ENCODE measurements around the gene NDUFC1.
A peak's percentile ranks its signal among the peaks of the same experiment; 100 is the strongest.
"Not testable (repeated sequence)": the region's sequence is repeated elsewhere in the genome, so short reads cannot be mapped to it uniquely, and the experiment has no call there.

The NDUFC1 gene

DNA sequence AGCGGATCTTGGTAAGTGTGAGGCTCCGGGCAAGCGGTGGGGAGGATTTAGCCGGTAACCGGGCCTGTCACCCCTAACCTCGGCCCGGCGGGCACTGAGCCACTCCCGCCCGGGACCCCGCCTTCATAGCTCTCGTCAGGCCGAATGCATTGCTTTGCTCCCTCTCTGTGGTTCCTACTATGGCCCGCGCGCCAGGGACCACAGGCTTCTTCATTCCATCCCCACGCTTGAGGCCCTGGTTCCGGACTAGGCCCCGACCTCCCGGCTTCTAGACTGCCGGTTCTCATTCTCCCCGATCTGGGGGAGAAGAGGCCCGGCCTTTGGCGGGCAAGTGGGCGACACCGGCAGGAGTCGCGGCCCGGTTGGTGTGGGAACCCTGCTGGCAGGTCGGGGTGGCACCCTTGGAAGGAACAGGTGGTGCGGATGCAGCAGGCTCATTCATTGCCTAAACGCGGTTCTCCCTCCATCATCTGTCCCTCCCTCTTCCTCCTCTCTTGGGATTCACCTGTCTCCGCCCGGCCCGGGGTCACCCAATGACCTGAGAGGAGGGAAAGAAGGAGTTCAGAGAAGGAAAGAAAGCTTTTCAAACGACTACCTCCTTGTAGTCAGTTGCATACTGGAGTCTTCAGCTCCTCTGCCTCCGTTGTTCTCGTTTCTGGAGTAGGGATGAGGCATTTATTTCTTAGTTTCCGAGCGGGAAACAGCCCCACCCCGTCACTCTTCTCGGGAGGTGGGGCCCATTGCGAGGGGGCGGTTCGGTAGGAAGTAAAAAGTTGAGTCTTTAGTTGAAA lies at the start of gene NDUFC1:
TSS of gene NDUFC1 (minus strand) at position 657 of the 791 bp plus-strand sequence. CDS start 6,679 bp downstream, outside the sequence.
- DNase-seq: peak; percentile 71

DNA sequence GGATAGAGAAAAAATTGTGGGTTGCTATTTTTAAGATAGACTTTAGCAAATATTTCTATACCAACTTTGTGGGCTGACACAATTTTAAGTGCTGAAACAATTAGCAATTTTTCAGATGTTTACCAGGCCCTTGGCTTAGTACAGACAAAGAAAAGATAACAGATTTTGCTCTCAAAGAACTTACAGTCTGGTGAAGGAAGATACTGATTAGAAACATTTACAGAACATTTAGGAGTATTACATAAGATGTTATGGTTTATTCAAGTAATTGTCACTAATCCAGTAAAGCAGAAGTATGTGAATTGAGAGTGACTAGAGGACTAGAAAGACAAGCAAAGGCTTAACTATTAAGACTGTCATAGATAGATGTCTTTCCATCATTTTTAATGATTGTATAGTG lies 35.3 kb upstream of the NDUFC1 start:
- DNase-seq: no peak

DNA sequence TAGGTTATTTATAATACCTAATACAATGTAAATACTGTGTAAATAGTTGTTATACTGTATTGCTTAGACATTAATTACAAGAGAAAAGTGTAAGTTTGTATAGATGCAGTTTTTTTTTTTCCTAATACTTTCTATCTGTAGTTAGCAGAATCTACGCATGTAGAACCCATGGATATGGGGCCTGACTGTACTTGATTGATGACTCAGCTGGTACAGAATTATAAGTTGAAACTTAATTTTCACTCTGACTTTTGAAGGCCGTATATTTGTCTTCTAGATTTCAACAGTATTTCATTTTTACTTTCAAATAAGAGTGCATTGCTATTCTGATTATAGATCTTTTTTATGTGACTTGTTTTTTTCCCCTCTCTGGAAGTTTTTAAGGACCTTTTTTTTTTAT lies 30.8 kb upstream of the NDUFC1 start:
- DNase-seq: no peak

DNA sequence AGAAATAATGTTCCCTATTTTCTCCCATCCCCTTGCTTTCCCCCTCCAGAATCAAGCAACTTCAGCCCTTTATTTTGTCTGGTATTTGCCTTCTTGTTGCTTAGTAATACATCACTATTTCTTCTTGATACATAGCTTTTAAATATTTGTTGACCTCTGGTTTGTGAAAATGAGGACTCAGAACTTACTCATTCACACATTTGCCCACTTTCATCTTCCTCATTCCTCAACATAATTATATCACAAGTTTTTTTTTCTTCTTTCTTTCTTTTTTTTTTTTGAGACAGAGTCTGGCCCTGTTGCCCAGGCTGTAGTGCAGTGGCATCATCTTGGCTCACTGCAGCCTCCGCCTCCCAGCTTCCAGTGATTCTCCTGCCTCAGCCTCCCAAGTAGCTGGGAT lies 28.9 kb upstream of the NDUFC1 start:
- DNase-seq: no peak

DNA sequence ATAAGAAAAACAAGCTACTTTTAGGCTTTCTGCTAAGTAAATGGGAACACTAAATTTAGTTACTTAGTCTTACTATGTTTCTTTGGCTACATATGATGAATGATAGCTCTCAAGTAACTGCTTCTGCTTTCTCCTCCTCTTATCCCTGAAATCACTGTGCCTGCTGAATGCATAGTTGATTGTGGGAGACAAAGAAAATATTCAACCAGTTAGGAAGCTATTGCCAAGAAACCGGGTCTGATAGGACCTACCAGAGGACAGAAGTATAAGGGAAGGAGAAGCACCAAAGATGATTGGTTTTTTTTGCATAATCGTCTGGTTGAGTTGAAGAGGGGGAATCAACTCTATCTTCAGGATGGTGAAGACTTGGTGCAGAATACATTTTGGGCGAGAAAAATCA lies 28.0 kb upstream of the NDUFC1 start:
- no peak for DNase-seq

DNA sequence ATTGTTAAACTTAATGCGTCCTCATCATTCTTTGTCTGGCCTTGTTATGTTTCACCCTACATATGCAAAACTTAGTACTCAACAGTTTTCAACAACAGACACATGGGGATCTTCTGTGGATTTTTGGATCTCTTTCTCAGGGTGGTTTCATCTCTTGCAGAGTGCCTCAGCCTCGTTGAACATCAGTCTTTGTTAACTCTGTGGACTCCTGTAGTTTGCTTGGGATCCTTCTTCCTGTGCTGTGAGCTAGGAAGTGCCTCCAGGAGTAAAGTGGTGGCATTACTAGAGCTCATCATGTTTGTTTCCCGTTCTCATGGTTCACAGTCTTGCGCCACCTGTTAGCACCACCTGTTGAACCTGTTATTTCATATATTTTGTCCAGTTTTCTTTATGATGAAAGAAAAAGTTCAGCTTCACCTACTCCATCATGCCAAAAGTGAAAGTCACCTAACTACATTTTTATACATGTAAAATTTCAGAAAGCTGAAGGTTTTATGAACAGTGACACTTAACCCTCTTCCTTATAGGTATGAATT lies 27.5 kb upstream of the NDUFC1 start:
- DNase-seq: no peak

DNA sequence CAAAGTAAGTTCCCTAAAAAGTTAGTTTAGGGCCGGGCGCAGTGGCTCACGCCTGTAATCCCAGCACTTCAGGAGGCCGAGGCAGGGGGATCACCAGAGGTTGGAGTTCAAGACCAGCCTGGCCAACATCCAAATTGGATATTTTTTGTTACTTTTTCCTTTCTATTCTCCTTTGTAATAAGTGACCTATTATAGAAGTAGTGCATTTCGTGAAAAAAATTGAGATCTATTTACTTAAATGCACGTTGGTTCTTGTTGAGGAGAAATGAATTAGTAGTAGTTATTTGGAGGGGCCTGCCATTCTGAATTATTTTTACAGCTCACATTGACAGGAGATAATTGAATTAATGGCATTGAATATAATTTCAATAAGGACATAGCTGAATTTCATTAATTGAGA lies 22.3 kb upstream of the NDUFC1 start:
- DNase-seq: no peak

DNA sequence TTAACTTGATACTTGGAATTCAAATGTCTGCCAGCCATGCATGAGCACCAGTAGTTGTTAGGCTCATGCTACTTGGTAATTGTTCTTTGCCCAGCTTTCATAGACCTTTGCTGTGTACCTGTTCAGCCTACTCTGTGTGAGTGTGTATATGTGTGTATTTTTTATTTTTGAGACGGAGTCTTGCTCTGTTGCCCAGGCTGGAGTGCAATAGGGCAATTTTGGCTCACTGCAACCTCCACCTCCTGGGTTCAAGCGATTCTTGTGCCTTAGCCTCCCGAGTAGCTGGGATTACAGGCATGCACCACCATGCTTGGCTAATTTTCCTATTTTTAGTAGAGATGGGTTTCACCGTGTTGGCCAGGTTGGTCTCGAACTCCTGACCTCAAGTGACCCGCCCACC lies 20.3 kb upstream of the NDUFC1 start:
- not testable (repeated sequence) for DNase-seq

DNA sequence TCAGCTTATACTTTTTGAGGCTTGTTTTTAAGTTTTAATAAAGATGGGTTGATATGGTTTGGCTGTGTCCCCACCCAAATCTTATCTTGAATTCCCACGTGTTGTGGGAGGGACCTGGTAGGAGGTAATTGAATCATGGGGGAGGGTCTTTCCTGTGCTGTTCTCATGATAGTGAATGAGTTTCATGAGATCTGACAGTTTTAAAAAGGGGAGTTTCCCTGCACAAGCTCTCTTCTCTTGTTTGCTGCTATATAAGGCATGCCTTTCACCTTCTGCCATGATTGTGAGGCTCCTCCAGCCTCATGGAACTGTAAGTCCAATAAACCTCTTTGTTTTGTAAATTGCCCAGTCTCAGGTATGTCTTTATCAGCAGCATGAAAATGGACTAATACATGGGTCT lies 19.8 kb upstream of the NDUFC1 start:
- DNase-seq: not testable (repeated sequence)

DNA sequence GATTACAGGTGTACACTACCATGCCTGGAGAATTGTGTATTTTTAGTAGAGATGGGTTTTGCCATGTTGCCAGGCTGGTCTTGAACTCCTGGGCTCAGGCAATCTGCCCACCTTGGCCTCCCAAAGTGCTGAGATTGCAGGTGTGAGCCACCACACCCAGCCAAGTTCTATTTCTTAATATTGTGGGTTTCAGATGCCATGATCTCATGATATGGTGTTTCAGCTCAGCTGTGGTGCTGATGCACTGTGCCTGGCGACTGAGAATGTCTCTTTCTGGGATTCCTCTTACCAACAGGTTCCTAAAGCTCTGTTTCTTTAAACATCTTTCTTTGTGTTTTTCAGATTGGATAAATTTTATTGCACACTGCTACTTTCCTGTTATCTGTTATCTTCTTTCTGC lies 17.3 kb upstream of the NDUFC1 start:
- no peak for DNase-seq

DNA sequence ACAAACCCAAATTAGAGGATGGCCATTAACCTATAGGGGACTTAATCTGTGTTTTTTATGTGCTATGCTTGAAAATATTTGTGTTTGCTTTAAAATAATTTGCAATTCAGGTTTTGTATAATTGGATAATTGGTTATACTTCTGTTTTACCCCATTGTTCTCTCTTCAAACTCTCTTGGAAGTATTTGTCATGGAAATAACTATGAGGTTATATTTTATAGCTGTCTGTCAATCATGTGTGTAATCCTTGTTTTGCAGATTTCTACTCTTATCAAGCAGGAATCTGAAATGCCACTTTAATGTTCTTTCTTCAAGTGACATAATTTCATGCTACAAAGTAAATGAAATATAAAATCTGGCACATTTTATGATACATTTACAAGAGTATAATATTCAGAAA lies 15.4 kb upstream of the NDUFC1 start:
- no peak for DNase-seq

DNA sequence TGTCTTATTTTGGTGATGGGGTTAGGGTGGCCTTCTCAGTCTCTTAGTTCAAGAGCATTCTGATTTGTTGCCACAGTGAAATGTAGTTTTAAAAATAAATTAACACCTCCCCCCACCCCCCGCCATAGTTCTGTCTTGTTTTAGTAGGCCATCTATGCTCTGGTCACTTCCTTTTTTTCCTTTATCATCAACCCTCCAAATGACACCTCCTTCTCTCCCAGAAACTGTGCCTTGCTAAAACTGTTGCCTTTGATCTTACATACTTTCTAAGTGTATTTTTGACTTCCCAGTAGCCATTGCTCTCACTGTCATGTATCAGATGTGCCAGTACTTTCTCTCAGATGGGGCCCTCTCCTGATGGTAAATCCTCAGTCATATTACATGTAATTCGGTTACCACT lies 14.5 kb upstream of the NDUFC1 start:
- DNase-seq: no peak

DNA sequence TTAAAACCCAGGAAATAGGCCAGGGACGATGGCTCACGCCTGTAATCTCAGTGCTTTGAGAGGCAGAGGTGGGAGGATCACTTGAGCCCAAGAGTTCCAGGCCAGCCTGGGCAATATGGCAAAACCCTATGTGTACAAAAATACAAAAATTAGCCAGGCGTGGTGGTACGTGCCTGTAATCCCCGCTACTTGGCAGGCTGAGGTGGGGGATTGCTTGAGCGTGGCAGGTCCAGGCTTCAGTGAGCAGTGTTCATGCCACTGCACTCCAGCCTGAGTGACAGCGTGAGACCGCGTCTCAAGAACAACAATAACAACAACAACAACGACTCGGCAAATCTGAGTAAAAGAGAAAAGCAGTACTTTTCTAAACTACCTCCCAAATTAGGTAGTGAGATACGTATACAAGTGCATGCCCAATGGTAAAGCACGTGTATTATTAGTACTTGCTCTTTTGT lies 13.0 kb upstream of the NDUFC1 start:
- DNase-seq: no peak

DNA sequence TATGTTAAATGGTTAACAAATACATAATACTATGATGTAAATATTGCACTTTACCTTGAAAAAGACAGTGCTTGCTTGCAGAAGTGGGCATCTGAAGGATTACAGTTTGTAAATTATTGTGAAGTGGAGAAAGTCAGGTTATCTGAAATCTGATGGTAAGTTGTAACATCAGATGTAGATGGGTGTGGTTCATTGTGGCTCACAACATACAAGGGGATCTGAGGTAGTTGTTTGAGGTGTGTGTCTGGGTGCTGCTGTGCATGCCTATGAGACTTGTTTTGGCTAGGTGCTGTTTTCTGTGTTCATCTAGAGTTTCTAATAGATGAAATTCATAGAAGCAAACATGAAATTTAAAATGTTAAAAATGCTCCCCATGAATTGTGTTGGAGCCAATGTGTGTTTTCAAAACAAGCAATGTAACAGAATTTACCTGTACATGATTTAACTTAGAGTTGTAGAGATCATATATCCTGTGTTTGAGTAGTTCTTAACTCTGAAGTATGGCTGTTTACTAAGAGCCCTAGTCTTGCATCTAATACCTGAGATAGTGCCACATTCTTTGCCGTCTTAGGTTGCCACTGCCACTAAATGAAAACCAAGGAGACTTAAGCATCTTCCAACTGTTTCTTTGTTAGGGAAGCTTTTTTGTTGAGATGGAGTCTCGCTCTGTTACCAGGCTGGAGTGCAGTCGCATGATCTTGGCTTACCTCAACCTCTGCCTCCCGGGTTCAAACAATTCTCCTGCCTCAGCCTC lies 11.9 kb upstream of the NDUFC1 start:
- peak; percentile 46 for DNase-seq

DNA sequence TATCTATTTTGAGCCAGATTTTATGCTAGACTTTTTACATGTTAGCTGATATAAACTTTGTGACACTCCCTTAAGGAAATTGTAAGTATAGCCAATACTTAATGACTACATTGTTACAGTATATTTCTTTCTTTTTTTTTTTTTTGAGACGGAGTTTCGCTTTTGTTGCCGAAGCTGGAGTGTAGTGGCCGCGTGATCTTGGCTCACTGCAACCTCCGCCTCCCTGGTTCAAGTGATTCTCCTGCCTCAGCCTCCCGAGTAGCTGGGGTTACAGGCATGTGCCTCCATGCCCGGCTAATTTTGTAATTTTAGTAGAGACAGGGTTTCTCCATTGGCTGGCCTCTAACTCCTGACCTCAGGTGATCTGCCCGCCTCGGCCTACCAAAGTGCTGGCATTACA lies 11.1 kb upstream of the NDUFC1 start:
- DNase-seq: not testable (repeated sequence)

DNA sequence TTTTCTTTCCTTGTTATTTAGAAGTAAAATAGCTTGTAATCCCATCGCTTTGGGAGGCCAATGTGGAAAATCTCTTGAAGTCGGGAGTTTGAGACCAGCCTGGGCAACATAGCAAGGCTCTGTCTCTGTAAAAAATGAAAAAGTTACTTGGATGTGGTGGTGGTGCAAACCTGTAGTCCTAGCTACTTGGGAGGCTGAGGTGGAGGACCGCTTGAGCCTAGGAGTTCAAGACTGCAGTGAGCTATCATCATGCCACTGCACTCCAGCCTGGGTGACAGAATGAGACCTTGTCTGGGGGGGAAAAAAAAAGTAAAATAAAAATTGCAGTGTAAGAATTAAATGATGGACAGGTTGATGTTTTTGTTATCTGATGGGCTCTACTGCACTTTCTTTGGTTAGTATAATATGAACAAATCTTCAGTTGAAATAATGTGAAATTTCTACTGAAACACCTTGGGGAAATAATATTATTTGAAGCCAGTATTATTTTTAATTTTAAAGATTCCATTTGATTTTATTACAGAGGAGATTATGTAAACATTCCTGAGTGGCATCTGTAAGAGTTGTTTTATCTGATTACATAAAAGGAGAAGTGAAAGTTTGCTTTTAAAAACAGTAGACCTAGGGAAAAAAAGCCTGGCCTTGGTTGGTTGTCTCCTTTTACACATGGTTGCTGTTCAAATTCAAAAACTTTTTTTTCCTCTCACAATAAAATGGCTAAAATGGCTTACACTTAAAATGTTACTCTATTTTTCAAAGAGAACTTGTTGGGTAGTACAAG lies 10.5 kb upstream of the NDUFC1 start:
- DNase-seq: no peak

DNA sequence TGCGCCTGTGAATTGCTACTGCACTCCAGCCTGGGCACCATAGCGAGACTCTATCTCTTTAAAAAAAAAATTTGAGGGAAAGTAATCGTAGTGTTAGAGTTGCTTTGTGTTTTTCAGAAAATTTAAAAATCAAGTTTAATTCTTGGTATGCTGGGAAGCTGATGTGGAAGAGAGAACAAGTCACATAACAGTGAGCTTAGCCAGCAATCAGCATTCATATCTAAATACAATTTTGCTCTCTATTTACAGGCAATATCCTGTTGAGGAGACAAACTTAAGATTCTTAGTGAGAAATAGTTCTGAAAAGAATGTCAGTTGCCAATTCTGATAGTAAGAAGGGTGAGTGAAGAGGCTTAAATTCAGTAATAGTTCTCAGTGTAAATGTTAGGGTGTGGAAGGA lies 9.6 kb upstream of the NDUFC1 start:
- DNase-seq: no peak

DNA sequence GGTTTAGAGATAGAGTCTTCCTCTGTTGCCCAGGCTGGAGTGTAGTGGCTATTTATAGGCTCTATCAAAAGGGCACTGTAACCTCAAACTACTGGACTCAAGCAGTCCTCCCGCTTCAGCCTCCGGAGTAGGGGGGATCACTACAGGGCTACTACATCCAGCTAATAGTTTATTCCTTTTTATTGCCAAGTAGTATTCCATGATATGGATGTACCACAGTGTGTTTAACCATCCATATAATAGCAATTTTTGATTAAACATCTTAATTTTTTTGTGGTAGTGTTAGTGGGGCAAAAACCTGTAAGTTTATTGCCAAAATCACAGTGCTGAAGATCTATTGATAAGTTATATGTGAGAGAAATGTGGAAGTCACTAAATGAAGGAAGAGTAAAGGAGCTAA lies 2.6 kb upstream of the NDUFC1 start:
- DNase-seq: no peak

DNA sequence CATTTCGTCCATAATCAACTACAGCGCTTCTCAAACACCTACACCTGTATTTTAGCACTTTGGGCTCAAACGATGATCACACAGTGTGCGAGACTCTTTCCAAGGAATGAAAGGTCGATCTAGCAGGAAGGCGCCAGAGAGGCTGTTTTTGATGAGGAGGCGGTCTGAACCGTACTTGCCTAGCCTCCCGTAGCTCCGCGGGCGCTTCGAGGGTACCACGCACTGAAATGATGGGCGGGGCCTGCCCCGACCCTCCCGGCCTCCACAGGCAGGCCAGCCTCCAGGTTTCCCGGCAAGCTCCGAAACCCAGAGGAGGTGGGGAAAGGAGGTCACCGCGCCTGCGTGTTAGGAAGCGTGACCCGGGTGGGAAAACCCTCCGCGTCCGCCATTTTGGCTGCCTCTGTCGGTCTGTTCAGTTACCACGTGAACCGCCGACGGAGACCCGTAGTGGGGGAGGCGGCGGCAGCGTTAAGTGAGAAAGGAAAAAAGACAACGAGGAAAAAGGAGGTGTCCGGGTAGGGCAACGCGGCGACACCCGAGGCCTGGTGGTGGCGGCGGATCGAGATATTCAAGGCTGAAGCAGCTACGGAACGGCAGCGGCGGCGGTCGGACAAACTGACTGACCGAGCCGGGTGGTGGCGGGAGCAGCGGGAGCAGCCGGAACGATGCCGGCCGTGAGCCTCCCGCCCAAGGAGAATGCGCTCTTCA lies 1.0 kb downstream of the NDUFC1 start, which contains the start of gene NAA15:
TSS of gene NAA15 (plus strand) at position 393 of the 708 bp plus-strand sequence. CDS start at position 666, 273 bp downstream.
- DNase-seq: peak; percentile 98

DNA sequence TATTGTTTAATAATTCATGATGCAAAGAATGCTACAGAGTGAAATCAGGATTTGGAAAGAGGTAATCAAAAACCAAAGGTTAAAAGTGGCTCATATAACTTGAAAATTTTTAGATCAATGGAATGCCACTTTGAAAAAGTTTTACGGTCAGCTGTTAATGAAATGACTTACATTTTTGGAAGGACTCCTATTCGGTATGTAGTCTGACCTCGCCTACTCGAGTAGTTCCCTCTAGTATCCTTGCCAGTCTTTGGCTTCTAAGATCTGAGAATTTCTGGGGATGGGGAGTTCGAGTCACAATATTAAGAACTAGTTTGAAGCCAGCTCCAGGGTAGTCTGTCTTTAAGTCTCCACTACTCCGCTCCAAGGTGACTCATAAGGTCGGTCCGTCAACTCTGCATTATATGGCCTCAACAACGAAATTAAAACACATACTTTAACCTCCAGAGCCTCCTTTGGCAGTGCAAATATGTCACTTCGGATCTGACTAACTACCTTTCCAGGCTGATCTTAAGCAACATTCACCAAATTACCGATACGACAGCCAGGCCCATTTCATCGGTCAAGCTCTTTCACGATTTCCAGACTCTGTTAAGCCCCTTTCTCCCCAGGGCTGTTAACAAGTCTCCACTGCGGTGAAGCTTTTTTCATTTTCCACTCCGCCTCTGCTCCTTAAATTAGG lies 1.7 kb downstream of the NDUFC1 start:
- DNase-seq: peak; percentile 28

DNA sequence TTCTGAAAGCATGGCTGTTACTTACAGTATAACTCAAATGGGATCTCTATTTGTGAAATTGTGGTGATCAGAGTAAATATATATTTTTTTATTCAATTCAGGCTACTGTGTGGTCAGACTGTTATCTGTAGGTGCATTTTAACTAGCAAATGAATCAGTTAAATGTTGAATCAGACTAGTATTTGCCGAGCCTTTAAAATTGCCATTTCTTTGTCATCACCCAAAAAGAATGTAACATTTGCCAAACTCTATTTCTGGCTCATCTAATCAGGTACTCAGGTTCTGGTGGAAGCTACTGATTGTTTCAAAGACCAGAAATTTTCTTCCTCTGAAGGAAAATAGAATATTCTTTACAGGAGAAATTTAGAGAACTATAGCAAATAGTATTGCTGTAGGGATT lies 2.7 kb downstream of the NDUFC1 start:
- no peak for DNase-seq

DNA sequence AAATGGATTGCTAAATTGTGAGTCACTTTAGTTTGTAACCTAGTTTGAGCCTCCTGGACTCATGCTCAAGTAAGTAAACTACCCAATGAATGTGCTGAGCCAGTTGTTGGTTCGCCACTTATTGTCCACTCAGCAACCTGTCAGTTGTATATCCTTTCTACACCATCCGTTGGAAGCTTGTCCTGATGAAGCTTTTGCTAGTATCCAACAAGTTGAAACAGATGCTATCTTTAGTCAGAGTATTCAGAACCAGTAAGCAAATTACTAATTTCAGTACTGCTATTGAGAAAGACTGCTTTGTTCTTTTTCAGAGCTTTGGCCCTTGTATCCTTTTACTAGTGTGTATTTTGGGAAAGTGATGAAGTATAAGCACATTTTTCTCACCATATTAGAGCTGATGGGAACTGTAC lies 5.3 kb downstream of the NDUFC1 start:
- no peak for DNase-seq

All from CD4-positive, alpha-beta T cell treated with Interleukin-12 subunit alpha and Interleukin-12 subunit beta, for 1 hour (primary cell).